H9 (cell line): Measurements from ENCODE around the gene USP47. TPM values are rescaled to one million over a fixed set of nuclear protein-coding genes. Genes with fewer than 3 reads are reported as not detected.

Experiments
- DNase-seq: peaks from one replicate; pipeline ENCODE4 v3.0.0-alpha.2; 2017
- H2AFZ ChIP-seq: one replicate; pipeline ENCODE4 v1.6.1; 2013; ENCODE audit warnings: mild to moderate bottlenecking, low read length, control low read depth, moderate library complexity
- H2AK5ac ChIP-seq: 2 replicates; pipeline ENCODE4 v1.6.1; 2013; ENCODE audit warnings: low read length, control low read depth, mixed read lengths; ENCODE audit not compliant: insufficient read length
- H2BK120ac ChIP-seq: one replicate; pipeline ENCODE4 v1.6.1; 2013; ENCODE audit warnings: low read depth, mild to moderate bottlenecking, low read length, control low read depth, inconsistent platforms; ENCODE audit not compliant: poor library complexity, severe bottlenecking
- H2BK12ac ChIP-seq: 2 replicates; pipeline ENCODE4 v1.6.1; 2013; ENCODE audit warnings: low read length, control low read depth, mixed read lengths, low read depth; ENCODE audit not compliant: insufficient read length
- H2BK15ac ChIP-seq: 2 replicates; pipeline ENCODE4 v1.6.1; 2013; ENCODE audit warnings: low read depth, low read length, control low read depth
- H2BK20ac ChIP-seq: one replicate; pipeline ENCODE4 v1.6.1; 2013; ENCODE audit warnings: low read depth, mild to moderate bottlenecking, low read length, control low read depth, inconsistent platforms; ENCODE audit not compliant: poor library complexity, severe bottlenecking
- H2BK5ac ChIP-seq: 2 replicates; pipeline ENCODE4 v1.6.1; 2013; ENCODE audit warnings: low read length, control low read depth, mixed read lengths; ENCODE audit not compliant: insufficient read length
- H3K14ac ChIP-seq: 2 replicates; pipeline ENCODE4 v1.6.1; 2013; ENCODE audit warnings: low read length, control low read depth; ENCODE audit not compliant: insufficient read depth
- H3K18ac ChIP-seq: 2 replicates; pipeline ENCODE4 v1.6.1; 2013; ENCODE audit warnings: low read depth, mild to moderate bottlenecking, mixed read lengths, low read length, control low read depth; ENCODE audit not compliant: insufficient read length
- H3K23ac ChIP-seq: 2 replicates; pipeline ENCODE4 v1.6.1; 2013; ENCODE audit warnings: low read length, control low read depth, mixed read lengths, low read depth; ENCODE audit not compliant: insufficient read length
- H3K23me2 ChIP-seq: 2 replicates; pipeline ENCODE4 v1.6.1; 2013; ENCODE audit warnings: low read depth, mild to moderate bottlenecking, mixed read lengths, low read length, control low read depth; ENCODE audit not compliant: insufficient read length, poor library complexity, severe bottlenecking
- H3K27ac ChIP-seq: 2 replicates; pipeline ENCODE4 v1.5.1; 2013; ENCODE audit warnings: low read length, control low read depth, mixed read lengths, low read depth; ENCODE audit not compliant: insufficient read length
- H3K27me3 ChIP-seq: 2 replicates; pipeline ENCODE4 v1.6.1; 2013; ENCODE audit warnings: low read length, control low read depth, inconsistent platforms; ENCODE audit not compliant: insufficient read depth
- H3K4ac ChIP-seq: 2 replicates; pipeline ENCODE4 v1.6.1; 2013; ENCODE audit warnings: low read depth, mild to moderate bottlenecking, control low read depth, inconsistent platforms, low read length, moderate library complexity
- H3K4me1 ChIP-seq: 2 replicates; pipeline ENCODE4 v1.6.1; 2013; ENCODE audit warnings: low read length, control low read depth, inconsistent platforms; ENCODE audit not compliant: insufficient read depth
- H3K4me2 ChIP-seq: 2 replicates; pipeline ENCODE4 v1.6.1; 2013; ENCODE audit warnings: low read length, control low read depth, mixed read lengths; ENCODE audit not compliant: insufficient read length, insufficient read depth
- H3K56ac ChIP-seq: 2 replicates; pipeline ENCODE4 v1.6.1; 2013; ENCODE audit warnings: low read depth, mild to moderate bottlenecking, mixed read lengths, low read length, control low read depth; ENCODE audit not compliant: insufficient read length
- H3K79me1 ChIP-seq: 2 replicates; pipeline ENCODE4 v1.6.1; 2013; ENCODE audit warnings: low read depth, mild to moderate bottlenecking, moderate library complexity, low read length, control low read depth, inconsistent platforms; ENCODE audit not compliant: insufficient read depth, poor library complexity, severe bottlenecking
- H3K79me2 ChIP-seq: 2 replicates; pipeline ENCODE4 v1.6.1; 2013; ENCODE audit warnings: low read length, control low read depth, inconsistent platforms; ENCODE audit not compliant: insufficient read depth
- H3K9ac ChIP-seq: 2 replicates; pipeline ENCODE4 v1.6.1; 2013; ENCODE audit warnings: low read length, control low read depth, mixed read lengths; ENCODE audit not compliant: insufficient read length; ENCODE audit errors: extremely low read depth
- H3K9me3 ChIP-seq: one replicate; pipeline ENCODE4 v1.6.1; 2013; ENCODE audit warnings: low read depth, low read length, inconsistent platforms; ENCODE audit not compliant: control insufficient read depth
- H3T11ph ChIP-seq: one replicate; pipeline ENCODE4 v1.6.1; 2013; ENCODE audit warnings: mild to moderate bottlenecking, low read length, control low read depth, inconsistent platforms
- H4K20me1 ChIP-seq: one replicate; pipeline ENCODE4 v1.6.1; 2013; ENCODE audit not compliant: control insufficient read depth, insufficient read length, insufficient read depth
- H4K5ac ChIP-seq: 2 replicates; pipeline ENCODE4 v1.6.1; 2013; ENCODE audit warnings: low read depth, mild to moderate bottlenecking, mixed read lengths, low read length, control low read depth; ENCODE audit not compliant: insufficient read length
- H4K8ac ChIP-seq: replicated peaks from 2 replicates; pipeline ENCODE4 v1.6.1; 2013; ENCODE audit warnings: low read length, control low read depth, mixed read lengths, low read depth; ENCODE audit not compliant: insufficient read length
- H4K91ac ChIP-seq: 2 replicates; pipeline ENCODE4 v1.6.1; 2013; ENCODE audit warnings: low read depth, mild to moderate bottlenecking, moderate library complexity, mixed read lengths, low read length, control low read depth; ENCODE audit not compliant: insufficient read length
- H3K27ac Mint-ChIP-seq, 3 experiments: 2 replicates in 2 of 3; 3 replicates in 1 of 3; pipeline ENCODE4 v1.8.0; 2020 to 2021; ENCODE audit warnings: mixed read lengths in 3 of 3, mild to moderate bottlenecking in 1 of 3, moderate library complexity in 1 of 3
- H3K27me3 Mint-ChIP-seq: 2 replicates; pipeline ENCODE4 v1.8.0; 2021; ENCODE audit warnings: low read depth, mild to moderate bottlenecking, moderate library complexity, mixed read lengths
- H3K36me3 Mint-ChIP-seq, 3 experiments: 2 replicates in 2 of 3; 3 replicates in 1 of 3; pipeline ENCODE4 v1.8.0; 2020 to 2021; ENCODE audit warnings: low read depth in 3 of 3, mixed read lengths in 3 of 3; ENCODE audit not compliant: insufficient read depth in 1 of 3
- H3K4me1 Mint-ChIP-seq, 2 experiments: 2 replicates each; pipeline ENCODE4 v1.8.0; 2020; ENCODE audit warnings: mixed read lengths in 2 of 2
- H3K4me3 Mint-ChIP-seq, 2 experiments: 2 replicates in 1 of 2; 3 replicates in 1 of 2; pipeline ENCODE4 v1.8.0; 2020 to 2021; ENCODE audit warnings: mild to moderate bottlenecking in 2 of 2, mixed read lengths in 2 of 2, moderate library complexity in 1 of 2
- H3K9me3 Mint-ChIP-seq, 2 experiments: 2 replicates in 1 of 2; 3 replicates in 1 of 2; pipeline ENCODE4 v1.8.0; 2020; ENCODE audit warnings: mild to moderate bottlenecking in 2 of 2, mixed read lengths in 2 of 2, moderate library complexity in 1 of 2
- CTCF ChIP-seq: fragments of 200-600 bp; sonication (generic); conservative IDR thresholded peaks from 3 replicates; pipeline ENCODE4 v1.8.0; 2021; ENCODE audit warnings: antibody characterized with exemption, mild to moderate bottlenecking
- WGBS: extraction: QIAGEN DNeasy Blood & Tissue Kit; methylation state at CpG from one replicate; pipeline ENCODE4 v1.1.7; 2013; ENCODE audit warnings: missing lambda C conversion rate, low lambda C conversion rate, mixed read lengths; ENCODE audit not compliant: insufficient read length; ENCODE audit errors: extremely low coverage; 5-methylcytosine and 5-hydroxymethylcytosine counted together
- total RNA-seq: library from RNA; stranded (reverse); gene quantifications from 2 replicates; pipeline ENCODE4 v1.2.1, GENCODE V29; 2021

USP47 gene
- total RNA-seq, 1 experiment from 2014 or later = 26.7 TPM

GRCh38 chr11:11975201-11976092 lies 133.7 kb downstream of the USP47 start:
- no peaks in the 10 kb centered on the region for H3K79me1 ChIP-seq
- H3K56ac ChIP-seq = no peak overlapping the region
- no peak overlapping the region for H4K5ac ChIP-seq
- peak; percentile 19 for DNase-seq
- H3K14ac ChIP-seq = no peak overlapping the region
- no peak overlapping the region for H3K23ac ChIP-seq
- no peak overlapping the region for H3T11ph ChIP-seq
- no peak for TF ChIP-seq CTCF
- Mint-ChIP-seq H3K27me3 (no peaks in the 10 kb centered on the region; the same call in 1 of the 2 replicates), H3K9me3 (no peaks in the 10 kb centered on the region), H3K36me3 (peaks cover 0 to 2% (median 0%) of the 10 kb centered on the region in 3 experiments; a peak in 2 of 7 replicates), H3K4me1 (peaks cover 19 to 23% of the 10 kb centered on the region in 2 experiments), H3K4me3 (no peak overlapping the region), H3K27ac (no peak overlapping the region; a peak in 1 of 7 replicates)
- H2AK5ac ChIP-seq = no peak overlapping the region
- no peaks in the 10 kb centered on the region for H3K4me1 ChIP-seq
- H2BK12ac ChIP-seq = no peak overlapping the region
- H3K4ac ChIP-seq = no peak overlapping the region
- no peak overlapping the region for H2BK20ac ChIP-seq
- H3K18ac ChIP-seq = no peak overlapping the region
- no peak overlapping the region for H2BK5ac ChIP-seq
- H3K27ac ChIP-seq = no peak overlapping the region
- no CpG with 5 or more reads among the region's 11 CpGs for WGBS
- H2BK15ac ChIP-seq = no peak overlapping the region
- no peaks in the 10 kb centered on the region for H3K27me3 ChIP-seq
- no peak overlapping the region for H2AFZ ChIP-seq
- H3K79me2 ChIP-seq = no peaks in the 10 kb centered on the region
- H4K91ac ChIP-seq = no peak overlapping the region
- no peaks in the 10 kb centered on the region for H3K23me2 ChIP-seq
- no peak overlapping the region for H3K9ac ChIP-seq
- no peak overlapping the region for H2BK120ac ChIP-seq
- H3K4me2 ChIP-seq = no peak overlapping the region
- no peaks in the 10 kb centered on the region for H4K20me1 ChIP-seq
- no peak overlapping the region for H4K8ac ChIP-seq
- no peaks in the 10 kb centered on the region for H3K9me3 ChIP-seq
